ENCODE data around the gene HCFC1.
A peak's percentile ranks its signal among the peaks of the same experiment; 100 is the strongest.

Gene HCFC1

GRCh38 chrX:153921511-153922446 is 49.8 kb downstream of the HCFC1 start:
- no peak for DNase-seq

GRCh38 chrX:153921070-153921469 is 50.5 kb downstream of the HCFC1 start:
- DNase-seq: no peak

- no peak for DNase-seq
Measured at GRCh38 chrX:153920546-153920945, 51.1 kb downstream of the HCFC1 start.

- DNase-seq: no peak
Measured at GRCh38 chrX:153919281-153919680, 52.3 kb downstream of the HCFC1 start.

- DNase-seq: no peak
Measured at GRCh38 chrX:153917869-153918268, 53.7 kb downstream of the HCFC1 start.

- no peak for DNase-seq
Measured at GRCh38 chrX:153913701-153914100, 57.9 kb downstream of the HCFC1 start.

- no peak for DNase-seq
Measured at GRCh38 chrX:153913211-153913610, 58.4 kb downstream of the HCFC1 start.

- no peak for DNase-seq
Measured at GRCh38 chrX:153911798-153912197, 59.8 kb downstream of the HCFC1 start.

- DNase-seq: no peak
Measured at GRCh38 chrX:153910446-153910845, 61.2 kb downstream of the HCFC1 start.

GRCh38 chrX:153909980-153910360 is 61.6 kb downstream of the HCFC1 start:
- no peak for DNase-seq

GRCh38 chrX:153909024-153909979 is 62.3 kb downstream of the HCFC1 start:
- DNase-seq: no peak

GRCh38 chrX:153908219-153908860 is 63.3 kb downstream of the HCFC1 start:
- DNase-seq: no peak

GRCh38 chrX:153907456-153907855 is 64.2 kb downstream of the HCFC1 start:
- no peak for DNase-seq

GRCh38 chrX:153906126-153906917 is 65.3 kb downstream of the HCFC1 start:
- no peak for DNase-seq

- DNase-seq: no peak
Measured at GRCh38 chrX:153905481-153906095, 66.0 kb downstream of the HCFC1 start.

- DNase-seq: no peak
Measured at GRCh38 chrX:153903991-153904957, 67.3 kb downstream of the HCFC1 start, which contains the start of gene AVPR2. Gene AVPR2 (plus strand): TSS chrX:153904673. CDS start chrX:153905146, 473 bp downstream.

- no peak for DNase-seq
Measured at GRCh38 chrX:153903238-153903980, 68.2 kb downstream of the HCFC1 start.

GRCh38 chrX:153902385-153902784 is 69.2 kb downstream of the HCFC1 start:
- peak; percentile 61 for DNase-seq

- no peak for DNase-seq
Measured at GRCh38 chrX:153901753-153902140, 69.9 kb downstream of the HCFC1 start.

Data from T1000 (cell line).